Mucosa of stomach (tissue), 1 donor: ENCODE measurements around the gene APLF.

Source experiments
- H3K27me3 ChIP-seq: one replicate; pipeline ENCODE4 v1.7.0; 2013; ENCODE audit warnings: mild to moderate bottlenecking, low read length; ENCODE audit not compliant: control insufficient read depth, insufficient read depth
- H3K36me3 ChIP-seq: one replicate; pipeline ENCODE4 v1.7.0; 2013; ENCODE audit warnings: low read length; ENCODE audit not compliant: control insufficient read depth, insufficient read depth
- H3K4me1 ChIP-seq: one replicate; pipeline ENCODE4 v1.7.0; 2013; ENCODE audit warnings: mild to moderate bottlenecking, low read length; ENCODE audit not compliant: control insufficient read depth, insufficient read depth
- H3K4me3 ChIP-seq: one replicate; pipeline ENCODE4 v1.7.0; 2013; ENCODE audit warnings: low read length
- H3K9ac ChIP-seq: one replicate; pipeline ENCODE4 v1.7.0; 2013; ENCODE audit warnings: mild to moderate bottlenecking, low read length, moderate library complexity
- H3K9me3 ChIP-seq: one replicate; pipeline ENCODE4 v1.7.0; 2013; ENCODE audit warnings: mild to moderate bottlenecking, low read length, moderate library complexity; ENCODE audit not compliant: control insufficient read depth
- donor health status: Pancreatic carcinoma.

APLF gene

GRCh38 chr2:68467077-68467960 lies at the start of gene APLF, which contains the start of gene FBXO48:
Gene APLF (plus strand): TSS chr2:68467585. CDS start chr2:68467732, 147 bp downstream.
Gene FBXO48 (minus strand): TSS chr2:68467294. CDS start chr2:68465145, 2,149 bp downstream.
- H3K4me1 ChIP-seq: peaks cover 7% of the 10 kb centered on the region
- H3K36me3 ChIP-seq: no peaks in the 10 kb centered on the region
- peak within 1 kb of the TSS; percentile 85 for H3K9ac ChIP-seq
- peak within 1 kb of the TSS; percentile 58 for H3K4me3 ChIP-seq
- H3K9me3 ChIP-seq: no peaks in the 10 kb centered on the region
- H3K27me3 ChIP-seq: no peaks in the 10 kb centered on the region

GRCh38 chr2:68417926-68418325 lies 49.5 kb upstream of the APLF start:
- Histone ChIP-seq H3K4me1 (no peaks in the 10 kb centered on the region), H3K27me3 (no peaks in the 10 kb centered on the region), H3K9ac (no peak overlapping the region), H3K9me3 (no peaks in the 10 kb centered on the region), H3K4me3 (no peak overlapping the region), H3K36me3 (no peaks in the 10 kb centered on the region)

GRCh38 chr2:68418419-68418818 lies 49.0 kb upstream of the APLF start:
- no peaks in the 10 kb centered on the region for H3K36me3 ChIP-seq
- H3K4me1 ChIP-seq: no peaks in the 10 kb centered on the region
- no peak overlapping the region for H3K9ac ChIP-seq
- no peaks in the 10 kb centered on the region for H3K27me3 ChIP-seq
- no peak overlapping the region for H3K4me3 ChIP-seq
- no peaks in the 10 kb centered on the region for H3K9me3 ChIP-seq

- Histone ChIP-seq H3K9me3 (no peaks in the 10 kb centered on the region), H3K36me3 (no peaks in the 10 kb centered on the region), H3K4me3 (no peak overlapping the region), H3K4me1 (no peaks in the 10 kb centered on the region), H3K9ac (no peak overlapping the region), H3K27me3 (no peaks in the 10 kb centered on the region)
These were observed 48.5 kb upstream of the APLF start for GRCh38 chr2:68418855-68419254.

GRCh38 chr2:68420254-68420910 lies 47.0 kb upstream of the APLF start:
- no peaks in the 10 kb centered on the region for H3K9me3 ChIP-seq
- H3K4me1 ChIP-seq: no peaks in the 10 kb centered on the region
- no peaks in the 10 kb centered on the region for H3K36me3 ChIP-seq
- H3K4me3 ChIP-seq: no peak overlapping the region
- no peaks in the 10 kb centered on the region for H3K27me3 ChIP-seq
- no peak overlapping the region for H3K9ac ChIP-seq

GRCh38 chr2:68423966-68424650 lies 43.3 kb upstream of the APLF start:
- no peaks in the 10 kb centered on the region for H3K4me1 ChIP-seq
- no peaks in the 10 kb centered on the region for H3K27me3 ChIP-seq
- no peaks in the 10 kb centered on the region for H3K9me3 ChIP-seq
- no peaks in the 10 kb centered on the region for H3K36me3 ChIP-seq
- no peak overlapping the region for H3K9ac ChIP-seq
- H3K4me3 ChIP-seq: no peak overlapping the region

- H3K27me3 ChIP-seq: no peaks in the 10 kb centered on the region
- no peaks in the 10 kb centered on the region for H3K36me3 ChIP-seq
- no peak overlapping the region for H3K9ac ChIP-seq
- H3K4me3 ChIP-seq: no peak overlapping the region
- H3K9me3 ChIP-seq: no peaks in the 10 kb centered on the region
- no peaks in the 10 kb centered on the region for H3K4me1 ChIP-seq
These were observed 41.9 kb upstream of the APLF start for GRCh38 chr2:68425503-68425902.

- no peaks in the 10 kb centered on the region for H3K4me1 ChIP-seq
- no peaks in the 10 kb centered on the region for H3K9me3 ChIP-seq
- H3K27me3 ChIP-seq: no peaks in the 10 kb centered on the region
- no peak overlapping the region for H3K9ac ChIP-seq
- no peak overlapping the region for H3K4me3 ChIP-seq
- H3K36me3 ChIP-seq: no peaks in the 10 kb centered on the region
These were observed 40.9 kb upstream of the APLF start for GRCh38 chr2:68426446-68426845.

- Histone ChIP-seq H3K36me3 (no peaks in the 10 kb centered on the region), H3K9ac (no peak overlapping the region), H3K4me1 (no peaks in the 10 kb centered on the region), H3K9me3 (no peaks in the 10 kb centered on the region), H3K27me3 (no peaks in the 10 kb centered on the region), H3K4me3 (no peak overlapping the region)
These were observed 40.4 kb upstream of the APLF start for GRCh38 chr2:68426848-68427579.

GRCh38 chr2:68428126-68428525 lies 39.3 kb upstream of the APLF start:
- no peak overlapping the region for H3K9ac ChIP-seq
- H3K9me3 ChIP-seq: no peaks in the 10 kb centered on the region
- no peaks in the 10 kb centered on the region for H3K27me3 ChIP-seq
- no peak overlapping the region for H3K4me3 ChIP-seq
- H3K36me3 ChIP-seq: no peaks in the 10 kb centered on the region
- H3K4me1 ChIP-seq: peaks cover 10% of the 10 kb centered on the region

- Histone ChIP-seq H3K36me3 (no peaks in the 10 kb centered on the region), H3K9me3 (no peaks in the 10 kb centered on the region), H3K4me3 (no peak overlapping the region), H3K9ac (no peak overlapping the region), H3K4me1 (peaks cover 16% of the 10 kb centered on the region), H3K27me3 (no peaks in the 10 kb centered on the region)
These were observed 38.6 kb upstream of the APLF start for GRCh38 chr2:68428746-68429145.
